GM19239 (cell line): ENCODE data around the gene DNM2.
"Not testable (repeated sequence)": the region's sequence is repeated elsewhere in the genome, so short reads cannot be mapped to it uniquely, and the experiment has no call there.

ENCODE experiments used
- DNase-seq: peaks from one replicate; pipeline ENCODE4 v3.0.0; 2011; ENCODE audit warnings: low spot score; ENCODE audit not compliant: insufficient read length
- FAIRE-seq: peaks from 2 replicates; lab custom pipeline; 2011; peaks lifted over from hg19 to GRCh38; lab: Jason Lieb, UNC

Gene DNM2

GRCh38 chr19:10854350-10855089, 136.6 kb downstream of the DNM2 start:
- FAIRE-seq (no peak), DNase-seq (no peak)

GRCh38 chr19:10855879-10856522, 138.1 kb downstream of the DNM2 start:
- DNase-seq (no peak), FAIRE-seq (no peak)

GRCh38 chr19:10856899-10857298, 139.0 kb downstream of the DNM2 start:
- DNase-seq, FAIRE-seq: not testable (repeated sequence)

- DNase-seq (no peak), FAIRE-seq (no peak)
Measured at GRCh38 chr19:10858204-10858828, 140.4 kb downstream of the DNM2 start.

- DNase-seq: no peak
- FAIRE-seq: no peak
Measured at GRCh38 chr19:10861103-10861651, 143.3 kb downstream of the DNM2 start.

- no peak for FAIRE-seq
- no peak for DNase-seq
Measured at GRCh38 chr19:10862561-10863106, 144.8 kb downstream of the DNM2 start.

- no peak for FAIRE-seq
Measured at GRCh38 chr19:10863107-10863717, 145.3 kb downstream of the DNM2 start.

GRCh38 chr19:10864538-10864899, 146.6 kb downstream of the DNM2 start:
- DNase-seq (no peak), FAIRE-seq (peak; percentile 90)

More at GRCh38 chr19:10863107-10863717, 145.3 kb downstream of the DNM2 start:
- DNase-seq: no peak

GRCh38 chr19:10866495-10866894, 148.6 kb downstream of the DNM2 start:
- FAIRE-seq: no peak

GRCh38 chr19:10868872-10869547, 151.1 kb downstream of the DNM2 start:
- no peak for DNase-seq
- no peak for FAIRE-seq

More at GRCh38 chr19:10866495-10866894, 148.6 kb downstream of the DNM2 start:
- DNase-seq: no peak

- not testable (repeated sequence) for DNase-seq, FAIRE-seq
Measured at GRCh38 chr19:10869872-10870311, 152.0 kb downstream of the DNM2 start.

GRCh38 chr19:10870501-10870954, 152.6 kb downstream of the DNM2 start:
- DNase-seq: no peak
- no peak for FAIRE-seq

GRCh38 chr19:10870955-10871603, 153.2 kb downstream of the DNM2 start, which contains the start of gene CARM1:
Gene CARM1, plus strand, starts transcription at chr19:10871553. Its CDS starts 150 bp downstream, at chr19:10871703.
- peak; percentile 88 for FAIRE-seq
- peak; percentile 93 for DNase-seq

GRCh38 chr19:10871711-10872545, 154.0 kb downstream of the DNM2 start:
- no peak for DNase-seq
- FAIRE-seq: no peak

GRCh38 chr19:10872546-10873107, 154.7 kb downstream of the DNM2 start:
- peak; percentile 72 for FAIRE-seq

GRCh38 chr19:10874024-10874423, 156.1 kb downstream of the DNM2 start:
- FAIRE-seq: no peak
- DNase-seq: no peak

More at GRCh38 chr19:10872546-10873107, 154.7 kb downstream of the DNM2 start:
- DNase-seq: no peak

GRCh38 chr19:10876459-10877240, 158.8 kb downstream of the DNM2 start:
- peak; percentile 84 for FAIRE-seq

More at GRCh38 chr19:10876459-10877240, 158.8 kb downstream of the DNM2 start:
- peak; percentile 54 for DNase-seq
